Fibroblast of peridontal ligament (primary cell): Measurements from ENCODE around the gene ARVCF.
"Not testable (repeated sequence)": the region's sequence is repeated elsewhere in the genome, so short reads cannot be mapped to it uniquely, and the experiment has no call there.

ENCODE experiments used
- DNase-seq: peaks from one replicate; pipeline ENCODE4 v3.0.0-alpha.2; 2010; ENCODE audit errors: extremely low read depth

ARVCF gene

GRCh38 chr22:19936513-19936912 lies 80.1 kb downstream of the ARVCF start:
- no peak for DNase-seq

GRCh38 chr22:19935123-19935718 lies 81.4 kb downstream of the ARVCF start:
- not testable (repeated sequence) for DNase-seq

GRCh38 chr22:19933341-19934241 lies 83.0 kb downstream of the ARVCF start:
- no peak for DNase-seq

- DNase-seq = no peak
Observed at GRCh38 chr22:19932367-19933206, 84.0 kb downstream of the ARVCF start.

- DNase-seq = no peak
Observed at GRCh38 chr22:19931514-19931913, 85.1 kb downstream of the ARVCF start.

GRCh38 chr22:19930551-19931486 lies 85.8 kb downstream of the ARVCF start:
- DNase-seq = no peak

GRCh38 chr22:19929586-19930550 lies 86.8 kb downstream of the ARVCF start:
- DNase-seq = no peak

- DNase-seq = no peak
Observed at GRCh38 chr22:19928207-19928606, 88.4 kb downstream of the ARVCF start.

- no peak for DNase-seq
Observed at GRCh38 chr22:19927696-19928095, 88.9 kb downstream of the ARVCF start.

GRCh38 chr22:19926028-19926427 lies 90.6 kb downstream of the ARVCF start:
- not testable (repeated sequence) for DNase-seq

- no peak for DNase-seq
Observed at GRCh38 chr22:19923914-19924513, 92.6 kb downstream of the ARVCF start.

GRCh38 chr22:19921544-19922081 lies 95.0 kb downstream of the ARVCF start:
- DNase-seq = no peak
